Measurements from ENCODE around the gene SSBP2. TPM values are rescaled to one million over a fixed set of nuclear protein-coding genes. Genes with fewer than 3 reads are reported as not detected.

SSBP2 gene
- total and polyA plus RNA-seq, 2 donors from 2014 or later, result 17.0 to 57.1 TPM

DNA sequence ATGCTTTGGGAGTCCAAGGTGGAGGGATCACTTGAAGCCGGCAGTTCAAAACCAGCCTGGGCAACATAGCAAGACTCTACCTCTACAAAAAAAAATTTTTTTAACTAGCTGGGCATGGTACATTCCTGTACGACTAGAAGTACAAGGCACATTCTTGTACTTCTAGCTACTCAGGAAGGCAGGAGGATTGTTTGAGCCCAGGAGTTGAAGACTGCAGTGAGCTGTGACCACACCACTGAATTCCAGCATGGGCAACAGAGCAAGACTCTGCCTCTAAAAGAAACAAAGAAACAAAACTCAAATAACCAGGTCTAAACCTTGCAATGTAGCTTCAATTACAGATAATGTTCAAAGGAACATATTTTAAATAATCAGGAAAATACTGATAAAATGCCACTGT, 56.2 kb downstream of the SSBP2 start:
- H3K4me3 ChIP-seq (ENCODE audit: low read length in 3 of 3), result no peak overlapping the region
- intact Hi-C loops (cut with DNase I), result no loop called here
- DNase-seq (peak in 3 of 5 donors; percentile 38 to 66 (median 49)), FAIRE-seq (no peak)
- no peaks in the 10 kb centered on the region for H3K9me3 ChIP-seq (ENCODE audit: control insufficient read depth in 2 of 3, insufficient read depth in 1 of 3, low read length in 3 of 3)
- TF ChIP-seq, protein P1, sequence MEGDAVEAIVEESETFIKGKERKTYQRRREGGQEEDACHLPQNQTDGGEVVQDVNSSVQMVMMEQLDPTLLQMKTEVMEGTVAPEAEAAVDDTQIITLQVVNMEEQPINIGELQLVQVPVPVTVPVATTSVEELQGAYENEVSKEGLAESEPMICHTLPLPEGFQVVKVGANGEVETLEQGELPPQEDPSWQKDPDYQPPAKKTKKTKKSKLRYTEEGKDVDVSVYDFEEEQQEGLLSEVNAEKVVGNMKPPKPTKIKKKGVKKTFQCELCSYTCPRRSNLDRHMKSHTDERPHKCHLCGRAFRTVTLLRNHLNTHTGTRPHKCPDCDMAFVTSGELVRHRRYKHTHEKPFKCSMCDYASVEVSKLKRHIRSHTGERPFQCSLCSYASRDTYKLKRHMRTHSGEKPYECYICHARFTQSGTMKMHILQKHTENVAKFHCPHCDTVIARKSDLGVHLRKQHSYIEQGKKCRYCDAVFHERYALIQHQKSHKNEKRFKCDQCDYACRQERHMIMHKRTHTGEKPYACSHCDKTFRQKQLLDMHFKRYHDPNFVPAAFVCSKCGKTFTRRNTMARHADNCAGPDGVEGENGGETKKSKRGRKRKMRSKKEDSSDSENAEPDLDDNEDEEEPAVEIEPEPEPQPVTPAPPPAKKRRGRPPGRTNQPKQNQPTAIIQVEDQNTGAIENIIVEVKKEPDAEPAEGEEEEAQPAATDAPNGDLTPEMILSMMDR (IDR thresholded peaks at IDR 0.05; ENCODE audit: borderline replicate concordance, extremely low read depth, insufficient read depth), result no peak
- no peaks in the 10 kb centered on the region for H3K27me3 ChIP-seq (ENCODE audit: control insufficient read depth, insufficient read depth, low read length)
- H3K27ac ChIP-seq (ENCODE audit: low read depth in 2 of 2, low read length in 2 of 2), result no peak overlapping the region
- H3K9ac ChIP-seq (ENCODE audit: low read length in 3 of 3), result no peak overlapping the region
- no peaks in the 10 kb centered on the region for H3K4me1 ChIP-seq (ENCODE audit: control insufficient read depth in 2 of 3, insufficient read depth in 2 of 3, low read depth in 1 of 3, low read length in 3 of 3)
- H3K36me3 ChIP-seq (ENCODE audit: control insufficient read depth in 2 of 3, insufficient read depth in 3 of 3, low read length in 3 of 3), result no peaks in the 10 kb centered on the region

DNA sequence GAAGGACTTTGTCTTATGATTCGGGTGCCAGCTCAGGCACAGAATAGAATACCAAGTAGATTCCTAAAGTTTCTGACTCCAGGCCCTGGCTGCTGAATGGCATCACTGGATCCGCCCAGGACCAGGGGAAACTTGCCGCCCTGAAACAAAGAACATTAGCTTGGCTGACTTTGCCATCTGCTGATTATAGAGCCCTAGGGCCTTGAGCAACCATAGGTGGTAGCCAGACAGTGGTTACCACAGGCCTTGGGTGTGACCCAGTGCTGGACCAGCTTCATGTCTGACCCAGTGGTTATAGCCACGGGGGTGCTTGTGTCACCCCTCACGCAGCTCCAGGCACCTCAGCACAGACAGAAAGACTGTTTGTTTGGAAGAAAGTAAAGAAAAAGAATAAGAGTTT, 62.7 kb downstream of the SSBP2 start:
- H3K4me3 ChIP-seq (ENCODE audit: low read length in 3 of 3), result no peak overlapping the region
- H3K9me3 ChIP-seq (ENCODE audit: control insufficient read depth in 2 of 3, insufficient read depth in 1 of 3, low read length in 3 of 3), result no peaks in the 10 kb centered on the region
- DNase-seq, result no peak
- no peak overlapping the region for H3K27ac ChIP-seq (ENCODE audit: low read depth in 2 of 2, low read length in 2 of 2)
- TF ChIP-seq, protein P1 (IDR thresholded peaks at IDR 0.05; ENCODE audit: borderline replicate concordance, extremely low read depth, insufficient read depth), result no peak
- H3K27me3 ChIP-seq (ENCODE audit: control insufficient read depth, insufficient read depth, low read length), result no peaks in the 10 kb centered on the region
- no peak for FAIRE-seq
- H3K36me3 ChIP-seq (ENCODE audit: control insufficient read depth in 2 of 3, insufficient read depth in 3 of 3, low read length in 3 of 3), result no peaks in the 10 kb centered on the region
- H3K9ac ChIP-seq (ENCODE audit: low read length in 3 of 3), result no peak overlapping the region
- no peaks in the 10 kb centered on the region for H3K4me1 ChIP-seq (ENCODE audit: control insufficient read depth in 2 of 3, insufficient read depth in 2 of 3, low read depth in 1 of 3, low read length in 3 of 3)
- intact Hi-C loops (cut with DNase I), result no loop called here

- Histone ChIP-seq H3K36me3 (ENCODE audit: control insufficient read depth in 2 of 3, insufficient read depth in 3 of 3, low read length in 3 of 3) (no peaks in the 10 kb centered on the region), H3K27ac (ENCODE audit: low read depth in 2 of 2, low read length in 2 of 2) (no peak overlapping the region), H3K9me3 (ENCODE audit: control insufficient read depth in 2 of 3, insufficient read depth in 1 of 3, low read length in 3 of 3) (peaks cover 0 to 2% (median 0%) of the 10 kb centered on the region in 3 donors), H3K27me3 (ENCODE audit: control insufficient read depth, insufficient read depth, low read length) (no peaks in the 10 kb centered on the region), H3K4me3 (ENCODE audit: low read length in 3 of 3) (no peak overlapping the region), H3K9ac (ENCODE audit: low read length in 3 of 3) (no peak overlapping the region), H3K4me1 (ENCODE audit: control insufficient read depth in 2 of 3, insufficient read depth in 2 of 3, low read depth in 1 of 3, low read length in 3 of 3) (no peaks in the 10 kb centered on the region)
- intact Hi-C loops (cut with DNase I), result no loop called here
- no peak for FAIRE-seq
- TF ChIP-seq, protein P1 (IDR thresholded peaks at IDR 0.05; ENCODE audit: borderline replicate concordance, extremely low read depth, insufficient read depth), result no peak
- no peak for DNase-seq
Measured at GRCh38 chr5:81687292-81687691, 63.6 kb downstream of the SSBP2 start.

DNA sequence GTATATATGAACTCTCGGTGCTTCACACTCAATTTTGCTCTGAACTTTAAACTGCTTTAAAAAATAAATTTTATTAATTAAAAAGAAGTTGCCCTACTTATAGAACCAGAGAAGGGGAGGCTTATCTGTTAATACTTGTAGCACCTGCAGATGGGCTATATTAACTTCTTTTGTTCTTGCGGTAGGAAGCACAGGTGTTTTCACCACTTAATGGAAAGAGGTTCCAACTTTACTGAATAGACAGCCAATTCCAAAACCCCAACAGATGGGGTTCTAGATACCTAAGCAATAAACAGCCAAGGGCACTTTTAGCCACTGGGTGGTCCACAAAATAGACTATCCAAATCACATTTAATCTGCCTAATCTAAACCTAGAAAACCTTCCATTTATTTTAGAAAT, 65.4 kb downstream of the SSBP2 start:
- no peak for FAIRE-seq
- H3K9me3 ChIP-seq (ENCODE audit: control insufficient read depth in 2 of 3, insufficient read depth in 1 of 3, low read length in 3 of 3), result peaks cover 0 to 6% (median 0%) of the 10 kb centered on the region in 3 donors
- no peak overlapping the region for H3K27ac ChIP-seq (ENCODE audit: low read depth in 2 of 2, low read length in 2 of 2)
- TF ChIP-seq, protein P1 (IDR thresholded peaks at IDR 0.05; ENCODE audit: borderline replicate concordance, extremely low read depth, insufficient read depth), result no peak
- intact Hi-C loops (cut with DNase I), result no loop called here
- H3K9ac ChIP-seq (ENCODE audit: low read length in 3 of 3), result no peak overlapping the region
- no peaks in the 10 kb centered on the region for H3K27me3 ChIP-seq (ENCODE audit: control insufficient read depth, insufficient read depth, low read length)
- no peaks in the 10 kb centered on the region for H3K36me3 ChIP-seq (ENCODE audit: control insufficient read depth in 2 of 3, insufficient read depth in 3 of 3, low read length in 3 of 3)
- DNase-seq, result no peak
- H3K4me1 ChIP-seq (ENCODE audit: control insufficient read depth in 2 of 3, insufficient read depth in 2 of 3, low read depth in 1 of 3, low read length in 3 of 3), result no peaks in the 10 kb centered on the region
- H3K4me3 ChIP-seq (ENCODE audit: low read length in 3 of 3), result no peak overlapping the region
